Subcutaneous adipose tissue (tissue), 4 donors: ENCODE data around the gene MAGI1. TPM values are rescaled to one million over a fixed set of nuclear protein-coding genes. Genes with fewer than 3 reads are reported as not detected.

ENCODE experiments used
- CTCF ChIP-seq: fragments of 450-650 bp; IDR thresholded peaks from one replicate; pipeline ENCODE4 v1.5.1; 2016; ENCODE audit warnings: low read depth, mild to moderate bottlenecking, control low read depth, antibody characterized with exemption, moderate library complexity
- total RNA-seq, 4 donors: library from RNA; depleted of rRNA; stranded (reverse); fragments of >200 nt; gene quantifications; one replicate each; pipeline ENCODE4 v1.1.0, GENCODE V29; 2016

The MAGI1 gene
- total RNA-seq, 4 donors from 2014 or later, result 15.3 to 56.9 (median 35.4) TPM

GRCh38 chr3:65880350-65880749 is 158.4 kb downstream of the MAGI1 start:
- TF ChIP-seq CTCF, result no peak

DNA sequence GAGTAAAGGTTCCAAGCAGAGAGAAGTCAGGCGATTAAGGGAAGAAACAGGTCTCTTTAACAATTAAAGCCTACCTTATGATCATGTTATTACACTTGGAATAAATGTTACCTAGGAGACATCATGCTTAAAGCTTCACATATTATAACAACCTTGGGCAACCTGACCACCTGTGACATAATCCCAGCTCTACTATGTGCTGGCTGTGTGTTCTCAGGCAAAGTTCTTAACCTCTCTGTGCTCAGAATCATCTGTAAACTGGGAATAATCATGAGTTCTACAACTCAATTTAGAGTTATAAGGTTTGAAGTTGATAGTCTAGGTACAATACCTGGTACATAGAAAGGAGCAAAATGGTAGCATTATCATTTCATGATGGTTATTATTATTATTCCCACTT is 159.3 kb downstream of the MAGI1 start:
- no peak for TF ChIP-seq CTCF

- TF ChIP-seq CTCF, result no peak
Observed at GRCh38 chr3:65878831-65879230, 159.9 kb downstream of the MAGI1 start.

- no peak for TF ChIP-seq CTCF
Observed at GRCh38 chr3:65877160-65877559, 161.6 kb downstream of the MAGI1 start.

DNA sequence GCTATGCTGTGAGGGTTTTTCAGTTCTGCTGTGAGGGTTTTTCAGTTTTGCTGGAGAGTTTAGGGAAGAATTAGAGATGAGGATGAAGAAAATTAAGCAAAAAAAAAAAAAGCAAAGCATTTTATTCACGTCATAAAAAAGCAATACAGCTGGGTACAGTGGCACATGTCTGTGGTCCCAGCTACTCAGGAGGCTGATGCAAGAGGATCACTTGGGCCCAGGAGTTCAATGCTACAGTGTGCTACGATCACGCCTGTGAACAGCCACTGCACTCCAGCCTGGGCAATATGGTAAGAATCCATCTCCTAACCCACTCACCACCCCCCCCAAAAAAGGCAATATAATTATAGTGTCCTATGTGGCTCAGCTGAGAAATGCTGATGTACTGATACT is 162.7 kb downstream of the MAGI1 start:
- TF ChIP-seq CTCF, result no peak

DNA sequence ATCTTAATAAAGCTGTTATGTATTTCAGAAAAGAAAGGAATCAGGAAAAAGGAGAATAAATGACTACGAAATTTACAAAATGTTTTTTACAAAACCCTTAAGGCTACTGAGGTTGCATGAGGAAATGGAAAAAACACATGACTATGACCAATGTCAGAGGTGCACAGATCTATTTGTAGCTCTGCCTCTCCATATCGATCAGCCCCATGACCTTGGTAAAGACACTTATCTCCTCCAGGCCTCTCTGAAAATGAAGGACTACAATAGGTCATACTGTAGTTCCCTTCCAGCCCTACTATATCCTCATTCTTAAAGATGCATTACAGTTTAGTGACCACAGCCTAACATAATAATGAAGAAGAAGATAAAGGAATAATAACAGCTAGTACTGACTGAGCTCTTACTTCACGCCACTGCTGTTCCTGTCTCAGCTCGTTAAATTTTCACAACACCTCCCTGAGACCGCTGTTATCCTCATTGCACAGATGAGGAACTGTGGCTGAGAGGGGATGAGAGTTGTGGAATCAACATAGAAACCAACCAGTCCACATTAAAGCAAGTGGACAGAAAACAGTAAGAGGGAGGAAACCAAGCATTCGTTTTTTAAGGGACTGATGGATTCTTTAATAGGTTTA is 163.2 kb downstream of the MAGI1 start:
- TF ChIP-seq CTCF, result no peak

GRCh38 chr3:65873869-65874268 is 164.8 kb downstream of the MAGI1 start:
- TF ChIP-seq CTCF, result no peak
